Measurements from ENCODE around the gene CNEP1R1. TPM values are rescaled to one million over a fixed set of nuclear protein-coding genes. Genes with fewer than 3 reads are reported as not detected.

Gene CNEP1R1
- total RNA-seq, 1 experiment from 2014 or later, result 13.8 TPM

GRCh38 chr16:50068550-50068949 is 43.5 kb downstream of the CNEP1R1 start (continued):
- TF ChIP-seq, protein P1, sequence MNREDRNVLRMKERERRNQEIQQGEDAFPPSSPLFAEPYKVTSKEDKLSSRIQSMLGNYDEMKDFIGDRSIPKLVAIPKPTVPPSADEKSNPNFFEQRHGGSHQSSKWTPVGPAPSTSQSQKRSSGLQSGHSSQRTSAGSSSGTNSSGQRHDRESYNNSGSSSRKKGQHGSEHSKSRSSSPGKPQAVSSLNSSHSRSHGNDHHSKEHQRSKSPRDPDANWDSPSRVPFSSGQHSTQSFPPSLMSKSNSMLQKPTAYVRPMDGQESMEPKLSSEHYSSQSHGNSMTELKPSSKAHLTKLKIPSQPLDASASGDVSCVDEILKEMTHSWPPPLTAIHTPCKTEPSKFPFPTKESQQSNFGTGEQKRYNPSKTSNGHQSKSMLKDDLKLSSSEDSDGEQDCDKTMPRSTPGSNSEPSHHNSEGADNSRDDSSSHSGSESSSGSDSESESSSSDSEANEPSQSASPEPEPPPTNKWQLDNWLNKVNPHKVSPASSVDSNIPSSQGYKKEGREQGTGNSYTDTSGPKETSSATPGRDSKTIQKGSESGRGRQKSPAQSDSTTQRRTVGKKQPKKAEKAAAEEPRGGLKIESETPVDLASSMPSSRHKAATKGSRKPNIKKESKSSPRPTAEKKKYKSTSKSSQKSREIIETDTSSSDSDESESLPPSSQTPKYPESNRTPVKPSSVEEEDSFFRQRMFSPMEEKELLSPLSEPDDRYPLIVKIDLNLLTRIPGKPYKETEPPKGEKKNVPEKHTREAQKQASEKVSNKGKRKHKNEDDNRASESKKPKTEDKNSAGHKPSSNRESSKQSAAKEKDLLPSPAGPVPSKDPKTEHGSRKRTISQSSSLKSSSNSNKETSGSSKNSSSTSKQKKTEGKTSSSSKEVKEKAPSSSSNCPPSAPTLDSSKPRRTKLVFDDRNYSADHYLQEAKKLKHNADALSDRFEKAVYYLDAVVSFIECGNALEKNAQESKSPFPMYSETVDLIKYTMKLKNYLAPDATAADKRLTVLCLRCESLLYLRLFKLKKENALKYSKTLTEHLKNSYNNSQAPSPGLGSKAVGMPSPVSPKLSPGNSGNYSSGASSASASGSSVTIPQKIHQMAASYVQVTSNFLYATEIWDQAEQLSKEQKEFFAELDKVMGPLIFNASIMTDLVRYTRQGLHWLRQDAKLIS (CRISPR knock-in tag; IDR thresholded peaks at IDR 0.05; ENCODE audit: borderline replicate concordance), result no peak
- TF ChIP-seq ZMAT4 (CRISPR knock-in tag; IDR thresholded peaks at IDR 0.05) (no peak), NR2C2 (CRISPR knock-in tag; IDR thresholded peaks at IDR 0.05) (no peak), PRRX2 (CRISPR knock-in tag; IDR thresholded peaks at IDR 0.05) (no peak), SOX15 (CRISPR knock-in tag; IDR thresholded peaks at IDR 0.05) (no peak), CREB1 (CRISPR knock-in tag; IDR thresholded peaks at IDR 0.05) (no peak), NR1H2 (CRISPR knock-in tag; IDR thresholded peaks at IDR 0.05) (no peak), KAT7 (CRISPR knock-in tag; IDR thresholded peaks at IDR 0.05; ENCODE audit: borderline replicate concordance) (no peak), ZNF423 (CRISPR knock-in tag; IDR thresholded peaks at IDR 0.05) (no peak), GRHL2 (CRISPR knock-in tag; IDR thresholded peaks at IDR 0.05; ENCODE audit: insufficient replicate concordance, severe bottlenecking) (no peak)

- Mint-ChIP-seq H3K36me3 (peaks cover 19% of the 10 kb centered on the region), H3K27me3 (ENCODE audit: low read depth) (no peaks in the 10 kb centered on the region; the same call in 1 of the 2 replicates), H3K9me3 (no peaks in the 10 kb centered on the region), H3K4me3 (no peak overlapping the region), H3K4me1 (peaks cover 19% of the 10 kb centered on the region), H3K27ac (no peak overlapping the region)
- ChIA-PET POLR2A (no interaction called here), CTCF (interaction anchor here (3.8 kb wide), 1 partner anchor 141 kb away, joined by 50 read pairs; no protein-coding TSS in a partner anchor)
- TF ChIP-seq FOXP1 (CRISPR knock-in tag; IDR thresholded peaks at IDR 0.05; ENCODE audit: borderline replicate concordance), result no peak
- no peak for TF ChIP-seq ZNF138 (CRISPR knock-in tag; conservative IDR thresholded peaks at IDR 0.05)
- no peak for TF ChIP-seq ZBTB43 (CRISPR knock-in tag; IDR thresholded peaks at IDR 0.05)
- TF ChIP-seq, protein P2, sequence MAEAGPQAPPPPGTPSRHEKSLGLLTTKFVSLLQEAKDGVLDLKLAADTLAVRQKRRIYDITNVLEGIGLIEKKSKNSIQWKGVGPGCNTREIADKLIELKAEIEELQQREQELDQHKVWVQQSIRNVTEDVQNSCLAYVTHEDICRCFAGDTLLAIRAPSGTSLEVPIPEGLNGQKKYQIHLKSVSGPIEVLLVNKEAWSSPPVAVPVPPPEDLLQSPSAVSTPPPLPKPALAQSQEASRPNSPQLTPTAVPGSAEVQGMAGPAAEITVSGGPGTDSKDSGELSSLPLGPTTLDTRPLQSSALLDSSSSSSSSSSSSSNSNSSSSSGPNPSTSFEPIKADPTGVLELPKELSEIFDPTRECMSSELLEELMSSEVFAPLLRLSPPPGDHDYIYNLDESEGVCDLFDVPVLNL (CRISPR knock-in tag; IDR thresholded peaks at IDR 0.05; ENCODE audit: borderline replicate concordance, low read depth), result no peak
- TF ChIP-seq HMGA2 (CRISPR knock-in tag; IDR thresholded peaks at IDR 0.05), result no peak
- TF ChIP-seq ETV6 (CRISPR knock-in tag; IDR thresholded peaks at IDR 0.05), result no peak
- no peak for TF ChIP-seq TCF7 (CRISPR knock-in tag; IDR thresholded peaks at IDR 0.05; ENCODE audit: low read depth)
- no peak for TF ChIP-seq CREB1 (CRISPR knock-in tag; IDR thresholded peaks at IDR 0.05)
- TF ChIP-seq USF1 (CRISPR knock-in tag; IDR thresholded peaks at IDR 0.05), result no peak
- no peak for TF ChIP-seq CTCF (IDR thresholded peaks at IDR 0.05)
- no peak for TF ChIP-seq NFYB (CRISPR knock-in tag; conservative IDR thresholded peaks at IDR 0.05; ENCODE audit: low read depth)
- no peak for TF ChIP-seq ATF2 (CRISPR knock-in tag; IDR thresholded peaks at IDR 0.05; ENCODE audit: borderline replicate concordance, low read depth)
- TF ChIP-seq ELF4 (CRISPR knock-in tag; IDR thresholded peaks at IDR 0.05; ENCODE audit: low read depth), result no peak
- TF ChIP-seq SOX15 (CRISPR knock-in tag; IDR thresholded peaks at IDR 0.05), result no peak
- no peak for TF ChIP-seq ZNF317 (CRISPR knock-in tag; IDR thresholded peaks at IDR 0.05; ENCODE audit: borderline replicate concordance, low read depth)
- TF ChIP-seq ZNF219 (CRISPR knock-in tag; IDR thresholded peaks at IDR 0.05; ENCODE audit: borderline replicate concordance), result no peak
- no peak for TF ChIP-seq ZNF671 (CRISPR knock-in tag; IDR thresholded peaks at IDR 0.05)
- TF ChIP-seq MAX (CRISPR knock-in tag; IDR thresholded peaks at IDR 0.05), result no peak
- no peak for TF ChIP-seq RELA (CRISPR knock-in tag; IDR thresholded peaks at IDR 0.05; ENCODE audit: borderline replicate concordance)
- ATAC-seq (no peak), DNase-seq (ENCODE audit: low spot score) (no peak)
These were observed 44.0 kb downstream of the CNEP1R1 start for GRCh38 chr16:50069060-50069459.

All from WTC11 (cell line).